Occipital lobe (tissue), 2 donors: ENCODE results near the gene SLC43A1. TPM values are rescaled to one million over a fixed set of nuclear protein-coding genes. Genes with fewer than 3 reads are reported as not detected.

ENCODE experiments used
- DNase-seq: peaks from one replicate; lab custom pipeline; 2025; lab: John Stamatoyannopoulos, UW
- total RNA-seq: library from RNA; depleted of rRNA; stranded (reverse); fragments of >200 nt; gene quantifications from one replicate; pipeline ENCODE4 v1.2.3, GENCODE V29; 2014

Gene SLC43A1
- total RNA-seq, 1 donor from 2014 or later, result 0.94 TPM

DNA sequence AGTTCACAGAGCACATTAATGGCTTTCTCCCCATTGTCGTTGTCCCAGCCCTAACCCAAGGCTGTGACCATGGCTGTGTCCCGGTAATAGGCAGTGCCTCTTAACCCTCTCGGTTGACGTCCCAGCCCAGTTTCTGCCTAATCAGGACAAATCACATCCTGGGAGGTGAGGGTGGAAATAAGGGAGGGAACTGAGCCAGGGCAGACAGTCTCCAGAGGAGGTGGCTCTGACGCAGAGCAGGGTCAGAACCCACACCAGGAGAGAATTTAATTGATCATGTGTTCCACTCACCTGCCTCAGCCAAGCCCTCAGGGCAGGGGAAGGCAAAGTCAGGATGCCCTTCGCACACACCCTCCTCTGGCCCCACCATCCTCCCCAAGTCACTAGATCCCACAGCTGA, 17.0 kb downstream of the SLC43A1 start:
- DNase-seq, result no peak

GRCh38 chr11:57497303-57498247, 17.9 kb downstream of the SLC43A1 start:
- DNase-seq, result no peak

- no peak for DNase-seq
These were observed 19.2 kb downstream of the SLC43A1 start for GRCh38 chr11:57496109-57496820.

DNA sequence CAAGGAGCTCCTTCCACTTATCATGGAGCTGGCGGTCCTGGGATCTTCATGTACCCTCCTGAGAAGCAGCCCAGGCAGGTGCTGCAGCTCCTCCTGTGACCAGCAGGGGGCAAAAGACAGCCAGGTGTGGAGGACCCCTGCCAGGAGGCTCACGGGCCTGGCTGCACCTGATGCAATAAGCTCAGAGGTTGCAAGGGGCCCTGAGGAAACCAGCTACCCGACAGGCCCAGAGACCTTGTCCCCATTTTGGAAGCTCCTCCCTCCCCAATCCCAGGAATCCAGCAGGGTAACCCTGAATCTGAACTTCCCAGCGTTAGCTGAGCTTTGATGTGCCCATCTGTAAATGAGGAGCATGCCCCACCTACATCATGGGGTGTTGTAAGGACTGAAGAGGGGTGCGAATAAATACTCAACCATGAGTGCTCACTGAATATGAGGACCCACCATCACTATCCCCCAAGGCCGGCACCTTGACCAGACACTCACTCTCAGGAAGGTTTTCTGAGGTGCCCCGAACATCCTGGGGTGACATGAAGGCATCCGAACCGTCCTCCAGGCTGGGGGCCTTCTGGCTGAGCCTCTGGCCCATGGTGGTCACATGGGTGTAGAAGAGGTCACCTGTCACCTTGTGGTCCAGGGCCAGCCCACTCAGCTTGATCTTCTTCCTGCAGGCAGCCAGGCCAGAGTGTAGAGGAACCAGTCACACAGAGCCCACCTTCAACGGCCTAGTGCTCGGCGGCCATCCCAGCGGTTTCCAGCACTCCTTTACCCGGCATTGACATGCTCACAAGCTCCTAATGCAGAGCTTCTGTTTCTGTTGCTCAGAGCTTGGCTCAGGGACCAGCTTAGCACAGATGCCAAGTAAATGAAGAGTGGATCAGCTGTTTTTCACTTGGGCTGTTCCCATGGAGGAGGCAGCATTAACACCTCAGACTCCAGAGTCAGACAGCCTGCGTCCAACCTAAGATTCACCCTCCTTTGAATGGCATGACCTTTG, 21.7 kb downstream of the SLC43A1 start:
- DNase-seq, result no peak

- DNase-seq, result no peak
These were observed 24.0 kb downstream of the SLC43A1 start for GRCh38 chr11:57491371-57492061.

DNA sequence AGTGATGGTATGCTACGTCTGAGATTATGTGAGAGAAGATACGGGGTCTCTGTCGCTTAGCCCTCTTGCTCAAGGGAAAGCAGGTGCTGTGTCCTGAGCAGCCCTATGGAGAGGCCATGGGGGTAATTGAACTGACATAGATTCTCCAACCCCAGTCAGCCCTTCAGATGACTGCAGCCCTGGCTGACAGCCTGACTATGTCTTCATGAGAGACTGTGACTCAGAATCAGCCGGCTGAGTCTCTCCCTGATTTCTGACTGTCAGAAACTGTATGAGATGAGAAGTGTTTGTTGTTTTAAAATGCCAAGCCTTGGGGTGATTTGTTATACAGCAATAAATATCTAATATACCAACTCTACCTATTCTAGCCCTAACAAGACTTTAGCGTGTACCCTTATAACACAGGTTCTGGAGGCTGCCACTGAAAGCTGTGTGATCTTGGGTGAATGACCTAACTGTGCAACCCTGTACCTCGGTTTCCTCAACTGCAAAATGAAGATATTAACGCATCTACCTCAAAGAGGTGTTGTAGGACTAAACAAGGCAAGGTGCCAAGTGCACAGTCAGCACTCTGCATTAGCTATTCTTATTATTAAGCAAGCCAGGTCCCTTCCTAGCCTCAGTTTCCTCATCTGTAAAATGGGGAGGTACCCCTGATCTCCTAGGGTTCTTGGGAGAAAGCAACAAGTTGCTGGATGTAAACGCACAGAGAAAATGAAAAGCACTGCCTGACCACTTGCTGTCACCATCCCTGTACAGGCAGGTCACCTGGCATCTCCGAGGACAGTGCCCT, 24.9 kb downstream of the SLC43A1 start:
- DNase-seq, result no peak

DNA sequence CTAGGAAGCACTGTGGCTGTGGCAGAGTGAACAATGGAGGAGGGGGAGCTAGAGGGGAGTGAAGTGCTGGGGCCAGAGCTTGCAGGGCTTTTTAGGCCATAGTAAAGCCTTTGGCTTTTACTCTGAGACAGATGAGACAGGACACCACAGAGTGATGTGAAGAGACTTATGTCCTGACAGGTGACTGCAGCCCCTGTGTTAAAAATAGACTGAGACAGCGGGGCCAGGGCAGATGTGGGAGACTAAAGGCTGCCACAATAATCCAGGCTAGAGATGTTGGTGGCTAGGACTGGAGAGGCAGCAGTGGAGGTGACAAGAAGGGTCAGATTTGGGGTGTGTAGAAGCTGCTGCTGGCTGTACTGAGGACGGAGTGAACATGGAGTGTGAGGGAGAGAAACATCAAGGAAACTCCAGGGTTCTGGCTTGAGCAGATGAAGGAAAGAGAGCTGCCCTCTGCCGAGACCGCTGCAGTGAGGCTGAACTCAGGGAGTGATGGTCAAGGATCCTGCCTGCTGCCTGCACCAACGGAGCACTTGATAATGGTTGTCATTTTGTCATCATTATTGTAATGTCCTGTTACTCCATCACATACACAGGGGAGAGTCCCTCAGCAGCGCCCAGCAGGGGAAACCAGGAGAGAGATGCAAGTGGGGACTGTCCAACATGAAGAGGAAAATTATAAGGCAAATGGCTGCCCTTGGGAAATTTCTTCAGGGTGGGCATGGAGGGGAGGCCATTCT, 27.4 kb downstream of the SLC43A1 start:
- no peak for DNase-seq

GRCh38 chr11:57487021-57487778, 28.3 kb downstream of the SLC43A1 start:
- DNase-seq, result no peak

- DNase-seq, result no peak
These were observed 30.1 kb downstream of the SLC43A1 start for GRCh38 chr11:57485217-57485990.

GRCh38 chr11:57484141-57484710, 31.3 kb downstream of the SLC43A1 start:
- no peak for DNase-seq

- no peak for DNase-seq
These were observed 32.0 kb downstream of the SLC43A1 start for GRCh38 chr11:57483562-57483918.

GRCh38 chr11:57482782-57483561, 32.5 kb downstream of the SLC43A1 start:
- no peak for DNase-seq

- no peak for DNase-seq
These were observed 33.4 kb downstream of the SLC43A1 start for GRCh38 chr11:57481915-57482781.

- no peak for DNase-seq
These were observed 34.2 kb downstream of the SLC43A1 start for GRCh38 chr11:57481315-57481714.

DNA sequence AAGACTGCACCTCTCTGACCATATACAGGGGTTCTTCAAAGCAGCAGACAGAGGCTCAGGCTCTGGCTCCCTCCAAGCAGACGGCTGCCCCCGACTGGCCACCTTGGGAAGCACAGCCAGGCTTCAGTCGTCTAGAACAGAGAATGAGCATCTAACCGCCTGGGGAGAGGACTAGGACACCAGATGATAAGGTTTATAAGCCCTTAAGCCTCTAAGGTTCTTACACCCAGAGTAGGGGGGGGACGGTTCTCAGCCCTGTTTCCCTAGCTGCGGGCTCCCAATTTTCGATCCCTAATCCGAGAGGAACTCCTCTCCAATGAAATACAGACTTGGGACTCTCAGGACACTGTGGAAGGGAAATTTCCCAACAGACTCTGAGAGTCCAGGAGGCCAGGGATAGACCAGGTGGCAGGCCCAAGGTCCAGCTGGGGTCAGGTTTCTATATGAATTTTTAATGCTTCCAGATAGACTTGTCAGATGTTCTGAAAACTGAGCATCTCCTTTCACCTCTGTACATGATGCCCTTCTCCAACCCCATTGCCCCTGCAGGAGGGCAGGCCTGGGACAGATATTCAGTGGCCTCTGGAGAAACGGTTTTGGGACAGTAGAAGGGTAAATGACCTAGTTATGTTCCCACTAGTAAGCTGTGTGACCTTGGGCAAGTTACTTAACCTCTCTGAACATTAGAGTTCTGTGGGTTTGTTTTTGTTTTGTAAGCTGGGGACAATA, 34.9 kb downstream of the SLC43A1 start:
- DNase-seq, result peak; percentile 60
